NCI-H748 (cell line): ENCODE measurements around the gene RBM20.
"Not testable (repeated sequence)": the region's sequence is repeated elsewhere in the genome, so short reads cannot be mapped to it uniquely, and the experiment has no call there.

Source experiments
- DNase-seq: peaks from one replicate; lab custom pipeline; 2025; ENCODE audit not compliant: unreplicated experiment; lab: John Stamatoyannopoulos, UW

The RBM20 gene

GRCh38 chr10:110700947-110701616 lies 56.9 kb downstream of the RBM20 start:
- no peak for DNase-seq

GRCh38 chr10:110701617-110701971 lies 57.5 kb downstream of the RBM20 start:
- DNase-seq = no peak

- no peak for DNase-seq
Measured at GRCh38 chr10:110704070-110704469, 59.9 kb downstream of the RBM20 start.

GRCh38 chr10:110704906-110705476 lies 60.9 kb downstream of the RBM20 start:
- DNase-seq = no peak

- not testable (repeated sequence) for DNase-seq
Measured at GRCh38 chr10:110705596-110705995, 61.5 kb downstream of the RBM20 start.

GRCh38 chr10:110706690-110707098 lies 62.6 kb downstream of the RBM20 start:
- no peak for DNase-seq

GRCh38 chr10:110708776-110709443 lies 64.8 kb downstream of the RBM20 start:
- no peak for DNase-seq

GRCh38 chr10:110709444-110709828 lies 65.3 kb downstream of the RBM20 start:
- no peak for DNase-seq

GRCh38 chr10:110709964-110710587 lies 65.9 kb downstream of the RBM20 start:
- DNase-seq = no peak

GRCh38 chr10:110710621-110711020 lies 66.5 kb downstream of the RBM20 start:
- no peak for DNase-seq

- DNase-seq = no peak
Measured at GRCh38 chr10:110711382-110711781, 67.2 kb downstream of the RBM20 start.

- DNase-seq = no peak
Measured at GRCh38 chr10:110714356-110714755, 70.2 kb downstream of the RBM20 start.

GRCh38 chr10:110717781-110718589 lies 73.8 kb downstream of the RBM20 start:
- no peak for DNase-seq

GRCh38 chr10:110721406-110722038 lies 77.4 kb downstream of the RBM20 start:
- no peak for DNase-seq

- DNase-seq = no peak
Measured at GRCh38 chr10:110723224-110723891, 79.2 kb downstream of the RBM20 start.

GRCh38 chr10:110724116-110724921 lies 80.2 kb downstream of the RBM20 start:
- DNase-seq = no peak

GRCh38 chr10:110724937-110725336 lies 80.8 kb downstream of the RBM20 start:
- no peak for DNase-seq

- no peak for DNase-seq
Measured at GRCh38 chr10:110725801-110726630, 81.9 kb downstream of the RBM20 start.
